Cardiac muscle cell (in vitro differentiated cells and primary cell): Measurements from ENCODE around the gene EXOC4. TPM values are rescaled to one million over a fixed set of nuclear protein-coding genes. Genes with fewer than 3 reads are reported as not detected.
A peak's percentile ranks its signal among the peaks of the same experiment; 100 is the strongest.

Experiments used
- DNase-seq, 2 donors: peaks; one replicate each; pipeline versions ENCODE4 v3.0.0 to v3.0.0-alpha.2; 2010 to 2017; ENCODE audit warnings: low read depth in 1 of 2, low spot score in 1 of 2
- H3K27ac ChIP-seq: fragments of 200-600 bp; sonication (generic); 2 replicates; pipeline ENCODE4 v1.5.1; 2016
- H3K27me3 ChIP-seq: fragments of 200-600 bp; sonication (generic); 2 replicates; pipeline ENCODE4 v1.6.0; 2016; ENCODE audit warnings: control low read depth
- H3K36me3 ChIP-seq: fragments of 200-600 bp; sonication (generic); 2 replicates; pipeline ENCODE4 v1.5.1; 2016; ENCODE audit warnings: control low read depth
- H3K4me1 ChIP-seq: fragments of 200-600 bp; sonication (generic); 2 replicates; pipeline ENCODE4 v1.8.1; 2017; ENCODE audit warnings: low read depth, mild to moderate bottlenecking, mixed run types
- H3K4me3 ChIP-seq: fragments of 200-600 bp; sonication (generic); 2 replicates; pipeline ENCODE4 v1.5.1; 2016; ENCODE audit warnings: mild to moderate bottlenecking
- H3K9me3 ChIP-seq: fragments of 200-600 bp; sonication (generic); 2 replicates; pipeline ENCODE4 v1.5.1; 2017; ENCODE audit warnings: low read depth, mild to moderate bottlenecking, control low read depth
- polyA plus RNA-seq: library from polyadenylated mRNA; unstranded; fragments of >200 nt; fragmentation: Nextera tagmentation; extraction: Ambion mirVana; gene quantifications from 2 replicates; pipeline ENCODE4 v1.2.1, GENCODE V29; 2016
- total RNA-seq: library from RNA; depleted of rRNA; stranded (reverse); fragments of >200 nt; gene quantifications from 2 replicates; pipeline ENCODE4 v1.2.3, GENCODE V29; 2016
- TF ChIP-seq, protein P1 (sequence below): IDR thresholded peaks from 2 replicates; pipeline ENCODE4 v1.5.1; 2012; ENCODE audit warnings: low read depth, mild to moderate bottlenecking, low read length

The EXOC4 gene
- total and polyA plus RNA-seq, 2 experiments from 2014 or later = 33.6 to 46.0 TPM

DNA sequence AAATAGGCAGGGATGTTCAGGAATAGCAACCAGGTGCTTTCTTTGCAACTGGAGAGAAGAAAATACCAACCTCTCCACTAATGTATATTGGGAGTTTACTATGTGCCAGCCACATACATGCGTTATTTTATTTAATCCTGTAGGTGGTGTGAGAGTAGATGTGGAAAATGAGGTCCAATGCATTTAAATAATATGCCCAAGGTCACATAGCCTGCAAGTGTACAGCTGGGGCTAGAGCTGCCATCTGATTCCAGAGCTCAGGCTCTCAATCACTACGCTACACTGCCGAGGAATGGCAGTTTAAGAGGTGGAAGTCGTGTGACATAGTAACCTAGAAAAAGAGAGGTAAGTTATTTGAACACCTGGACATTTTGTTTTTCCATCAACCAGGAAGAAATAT is 277.0 kb downstream of the EXOC4 start:
- no peaks in the 10 kb centered on the region for H3K36me3 ChIP-seq
- no peaks in the 10 kb centered on the region for H3K9me3 ChIP-seq
- H3K27me3 ChIP-seq = no peaks in the 10 kb centered on the region

DNA sequence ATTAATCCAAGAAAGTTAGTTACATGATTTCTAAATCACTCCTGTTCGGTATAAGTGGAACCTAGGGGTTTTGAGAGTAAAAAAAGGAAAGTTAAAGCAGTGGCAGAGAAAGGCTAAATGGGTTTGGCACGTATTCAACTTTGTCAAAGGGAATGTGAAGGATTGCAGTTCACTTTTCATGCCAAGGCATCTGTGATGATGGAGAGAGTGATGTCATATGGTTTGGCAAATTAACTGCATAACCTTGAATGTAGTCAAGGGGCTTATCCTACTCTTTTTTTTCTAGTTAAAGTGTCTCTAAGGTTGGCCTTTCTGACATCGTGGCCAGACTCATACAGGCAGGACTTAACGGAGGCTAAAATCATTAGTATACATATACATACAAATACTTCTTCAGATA is 277.8 kb downstream of the EXOC4 start:
- H3K27ac ChIP-seq = no peak overlapping the region
- DNase-seq = peak in 1 of 2 donors; percentile 93
- TF ChIP-seq, protein P1, sequence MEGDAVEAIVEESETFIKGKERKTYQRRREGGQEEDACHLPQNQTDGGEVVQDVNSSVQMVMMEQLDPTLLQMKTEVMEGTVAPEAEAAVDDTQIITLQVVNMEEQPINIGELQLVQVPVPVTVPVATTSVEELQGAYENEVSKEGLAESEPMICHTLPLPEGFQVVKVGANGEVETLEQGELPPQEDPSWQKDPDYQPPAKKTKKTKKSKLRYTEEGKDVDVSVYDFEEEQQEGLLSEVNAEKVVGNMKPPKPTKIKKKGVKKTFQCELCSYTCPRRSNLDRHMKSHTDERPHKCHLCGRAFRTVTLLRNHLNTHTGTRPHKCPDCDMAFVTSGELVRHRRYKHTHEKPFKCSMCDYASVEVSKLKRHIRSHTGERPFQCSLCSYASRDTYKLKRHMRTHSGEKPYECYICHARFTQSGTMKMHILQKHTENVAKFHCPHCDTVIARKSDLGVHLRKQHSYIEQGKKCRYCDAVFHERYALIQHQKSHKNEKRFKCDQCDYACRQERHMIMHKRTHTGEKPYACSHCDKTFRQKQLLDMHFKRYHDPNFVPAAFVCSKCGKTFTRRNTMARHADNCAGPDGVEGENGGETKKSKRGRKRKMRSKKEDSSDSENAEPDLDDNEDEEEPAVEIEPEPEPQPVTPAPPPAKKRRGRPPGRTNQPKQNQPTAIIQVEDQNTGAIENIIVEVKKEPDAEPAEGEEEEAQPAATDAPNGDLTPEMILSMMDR = no peak

More for the DNA sequence above, 277.0 kb downstream of the EXOC4 start:
- peak in 1 of 2 donors; percentile 4 for DNase-seq
- Histone ChIP-seq H3K4me3 (no peak overlapping the region), H3K4me1 (no peaks in the 10 kb centered on the region), H3K27ac (no peak overlapping the region)
- TF ChIP-seq, protein P1 = no peak

DNA sequence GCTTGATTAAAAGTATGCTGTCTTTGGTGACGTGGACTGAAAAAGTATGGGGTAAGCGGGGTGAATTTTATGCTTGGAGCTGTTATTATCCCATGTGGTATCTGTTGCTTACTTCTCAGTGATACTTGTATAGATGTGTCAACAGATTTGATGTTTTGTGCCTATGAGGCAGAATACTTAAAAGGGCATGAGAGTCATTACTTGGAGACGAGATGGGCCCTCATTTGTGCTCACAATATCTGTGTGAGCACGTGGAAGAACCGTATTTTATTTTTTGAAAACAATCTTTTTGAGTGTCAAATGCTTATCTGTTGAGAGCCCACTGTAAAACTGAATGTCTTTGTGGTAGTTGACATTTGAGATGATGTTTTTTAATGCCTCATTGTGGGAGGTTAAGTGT is 281.9 kb downstream of the EXOC4 start:
- H3K4me1 ChIP-seq = no peaks in the 10 kb centered on the region
- TF ChIP-seq, protein P1 = no peak
- no peak overlapping the region for H3K27ac ChIP-seq
- H3K4me3 ChIP-seq = no peak overlapping the region
- no peak for DNase-seq
- H3K36me3 ChIP-seq = no peaks in the 10 kb centered on the region
- H3K27me3 ChIP-seq = no peaks in the 10 kb centered on the region
- no peaks in the 10 kb centered on the region for H3K9me3 ChIP-seq

More for the DNA sequence above, 277.8 kb downstream of the EXOC4 start:
- no peaks in the 10 kb centered on the region for H3K4me1 ChIP-seq
- H3K9me3 ChIP-seq = no peaks in the 10 kb centered on the region
- no peaks in the 10 kb centered on the region for H3K27me3 ChIP-seq
- H3K4me3 ChIP-seq = no peak overlapping the region
- H3K36me3 ChIP-seq = no peaks in the 10 kb centered on the region

DNA sequence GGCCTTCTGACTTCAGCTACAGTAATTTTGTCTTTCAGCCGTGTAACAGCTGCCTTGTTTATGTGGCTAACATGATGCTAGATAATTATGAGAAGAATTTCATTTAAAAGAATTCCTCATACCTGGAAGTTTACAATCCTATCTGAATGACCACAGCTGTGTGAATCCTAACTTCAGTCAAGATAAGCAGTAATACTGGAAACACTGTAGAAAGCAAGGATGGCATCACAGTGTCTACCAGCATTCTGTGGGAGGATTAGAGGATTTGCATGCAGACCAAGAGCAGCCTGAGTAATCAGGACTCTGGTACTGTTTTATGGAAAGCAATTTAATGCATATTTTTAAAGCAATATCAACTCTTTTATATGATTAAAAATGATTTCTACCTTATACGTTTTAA is 282.4 kb downstream of the EXOC4 start:
- no peaks in the 10 kb centered on the region for H3K4me1 ChIP-seq
- H3K27me3 ChIP-seq = no peaks in the 10 kb centered on the region
- H3K27ac ChIP-seq = no peak overlapping the region
- no peak for DNase-seq
- H3K9me3 ChIP-seq = no peaks in the 10 kb centered on the region
- TF ChIP-seq, protein P1 = no peak
- H3K4me3 ChIP-seq = no peak overlapping the region
- no peaks in the 10 kb centered on the region for H3K36me3 ChIP-seq

DNA sequence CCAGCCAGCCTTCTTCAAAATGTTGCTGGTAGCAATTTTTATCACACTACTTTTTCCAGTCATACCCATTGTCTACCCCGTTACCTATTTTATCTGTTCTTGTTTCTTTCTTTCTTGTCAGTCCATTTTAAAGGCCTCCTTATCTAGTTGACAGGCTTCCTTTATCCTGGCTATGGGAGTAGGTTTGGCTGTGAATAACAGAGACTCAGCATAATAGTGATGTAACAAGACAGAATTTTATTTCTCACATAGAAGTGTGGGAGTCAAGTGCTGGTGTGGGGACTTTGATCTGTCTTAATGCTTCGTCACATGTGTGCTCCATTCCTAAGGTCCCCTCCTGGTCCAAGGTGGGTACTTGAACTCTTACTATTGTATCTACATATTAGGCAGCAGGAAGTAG is 283.6 kb downstream of the EXOC4 start:
- Histone ChIP-seq H3K4me3 (no peak overlapping the region), H3K27me3 (no peaks in the 10 kb centered on the region), H3K27ac (no peak overlapping the region), H3K4me1 (no peaks in the 10 kb centered on the region), H3K9me3 (no peaks in the 10 kb centered on the region), H3K36me3 (no peaks in the 10 kb centered on the region)
- TF ChIP-seq, protein P1 = no peak
- DNase-seq = no peak

DNA sequence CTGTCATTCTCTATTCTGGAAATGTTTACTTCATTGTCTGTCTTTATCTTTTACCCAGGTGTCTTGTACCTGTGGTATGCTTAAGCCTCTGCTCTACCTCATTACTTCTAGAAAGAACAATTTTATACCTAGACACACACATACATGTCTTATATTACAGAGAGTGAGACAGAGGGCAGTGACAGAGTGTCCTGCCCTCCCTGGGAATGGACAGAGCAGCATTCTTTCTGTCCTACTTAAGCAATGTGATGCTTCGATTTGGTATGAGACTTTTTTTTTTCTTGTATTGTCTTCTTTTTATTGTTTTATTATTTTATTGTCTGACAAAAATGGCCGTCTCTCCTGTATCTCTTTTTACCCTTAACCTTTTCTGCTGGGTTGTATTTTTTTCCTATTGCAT is 286.1 kb downstream of the EXOC4 start:
- Histone ChIP-seq H3K27ac (no peak overlapping the region), H3K4me1 (no peaks in the 10 kb centered on the region), H3K36me3 (no peaks in the 10 kb centered on the region), H3K27me3 (no peaks in the 10 kb centered on the region), H3K9me3 (no peaks in the 10 kb centered on the region), H3K4me3 (no peak overlapping the region)
- no peak for DNase-seq
- TF ChIP-seq, protein P1 = no peak
